Neural cell (in vitro differentiated cells): ENCODE measurements around the gene ZNF19.

Experiments used
- EZH2 ChIP-seq: fragments of 200-600, 300-800 bp; shearing (Covaris generic), sonication (generic); IDR thresholded peaks from 2 replicates; pipeline ENCODE4 v1.6.1; 2014; ENCODE audit warnings: antibody characterized with exemption, low read length, borderline replicate concordance, mild to moderate bottlenecking; ENCODE audit not compliant: insufficient read depth, poor library complexity, severe bottlenecking
- POLR2AphosphoS5 ChIP-seq: IDR thresholded peaks from 2 replicates; pipeline ENCODE4 v1.6.1; 2012
- RAD21 ChIP-seq: fragments of 450-650 bp; conservative IDR thresholded peaks from 2 replicates; pipeline ENCODE4 v1.6.1; 2014; ENCODE audit warnings: antibody characterized with exemption, mild to moderate bottlenecking, moderate library complexity
- SMC3 ChIP-seq: fragments of 450-650 bp; conservative IDR thresholded peaks from 2 replicates; pipeline ENCODE4 v1.6.1; 2014; ENCODE audit warnings: antibody characterized with exemption, mild to moderate bottlenecking, moderate library complexity; ENCODE audit not compliant: poor library complexity
- TF ChIP-seq, protein P1 (sequence below): fragments of 450-650 bp; IDR thresholded peaks from 2 replicates; pipeline ENCODE4 v1.5.1; 2014; ENCODE audit warnings: antibody characterized with exemption, mild to moderate bottlenecking, moderate library complexity; ENCODE audit not compliant: poor library complexity, severe bottlenecking
- TF ChIP-seq, protein P2 (sequence below): IDR thresholded peaks from 2 replicates; pipeline ENCODE4 v1.6.1; 2012; ENCODE audit warnings: borderline replicate concordance

DNA sequence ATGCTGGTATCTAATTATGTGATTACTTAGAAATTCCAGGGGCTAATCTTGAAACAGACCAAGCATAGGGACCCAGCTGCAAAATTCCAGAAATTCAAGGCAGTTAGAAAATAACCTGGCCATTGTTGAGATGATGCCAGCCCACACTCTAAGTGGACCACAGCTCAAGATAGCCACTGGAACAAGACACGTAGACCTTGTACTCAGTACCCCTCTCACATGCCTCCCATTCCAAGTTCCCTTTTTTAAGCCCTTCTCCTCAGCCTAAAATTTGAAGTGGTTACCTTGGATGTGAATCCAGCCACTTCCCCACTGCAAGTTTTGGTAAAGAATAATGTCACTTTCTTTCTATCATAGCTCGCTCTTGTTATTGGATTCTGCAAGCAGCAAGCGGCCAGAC lies 4.1 kb upstream of the ZNF19 start:
- TF ChIP-seq, protein P1, sequence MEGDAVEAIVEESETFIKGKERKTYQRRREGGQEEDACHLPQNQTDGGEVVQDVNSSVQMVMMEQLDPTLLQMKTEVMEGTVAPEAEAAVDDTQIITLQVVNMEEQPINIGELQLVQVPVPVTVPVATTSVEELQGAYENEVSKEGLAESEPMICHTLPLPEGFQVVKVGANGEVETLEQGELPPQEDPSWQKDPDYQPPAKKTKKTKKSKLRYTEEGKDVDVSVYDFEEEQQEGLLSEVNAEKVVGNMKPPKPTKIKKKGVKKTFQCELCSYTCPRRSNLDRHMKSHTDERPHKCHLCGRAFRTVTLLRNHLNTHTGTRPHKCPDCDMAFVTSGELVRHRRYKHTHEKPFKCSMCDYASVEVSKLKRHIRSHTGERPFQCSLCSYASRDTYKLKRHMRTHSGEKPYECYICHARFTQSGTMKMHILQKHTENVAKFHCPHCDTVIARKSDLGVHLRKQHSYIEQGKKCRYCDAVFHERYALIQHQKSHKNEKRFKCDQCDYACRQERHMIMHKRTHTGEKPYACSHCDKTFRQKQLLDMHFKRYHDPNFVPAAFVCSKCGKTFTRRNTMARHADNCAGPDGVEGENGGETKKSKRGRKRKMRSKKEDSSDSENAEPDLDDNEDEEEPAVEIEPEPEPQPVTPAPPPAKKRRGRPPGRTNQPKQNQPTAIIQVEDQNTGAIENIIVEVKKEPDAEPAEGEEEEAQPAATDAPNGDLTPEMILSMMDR = no peak
- TF ChIP-seq POLR2AphosphoS5 (no peak), EZH2 (no peak), RAD21 (no peak), SMC3 (no peak)
- TF ChIP-seq, protein P2, sequence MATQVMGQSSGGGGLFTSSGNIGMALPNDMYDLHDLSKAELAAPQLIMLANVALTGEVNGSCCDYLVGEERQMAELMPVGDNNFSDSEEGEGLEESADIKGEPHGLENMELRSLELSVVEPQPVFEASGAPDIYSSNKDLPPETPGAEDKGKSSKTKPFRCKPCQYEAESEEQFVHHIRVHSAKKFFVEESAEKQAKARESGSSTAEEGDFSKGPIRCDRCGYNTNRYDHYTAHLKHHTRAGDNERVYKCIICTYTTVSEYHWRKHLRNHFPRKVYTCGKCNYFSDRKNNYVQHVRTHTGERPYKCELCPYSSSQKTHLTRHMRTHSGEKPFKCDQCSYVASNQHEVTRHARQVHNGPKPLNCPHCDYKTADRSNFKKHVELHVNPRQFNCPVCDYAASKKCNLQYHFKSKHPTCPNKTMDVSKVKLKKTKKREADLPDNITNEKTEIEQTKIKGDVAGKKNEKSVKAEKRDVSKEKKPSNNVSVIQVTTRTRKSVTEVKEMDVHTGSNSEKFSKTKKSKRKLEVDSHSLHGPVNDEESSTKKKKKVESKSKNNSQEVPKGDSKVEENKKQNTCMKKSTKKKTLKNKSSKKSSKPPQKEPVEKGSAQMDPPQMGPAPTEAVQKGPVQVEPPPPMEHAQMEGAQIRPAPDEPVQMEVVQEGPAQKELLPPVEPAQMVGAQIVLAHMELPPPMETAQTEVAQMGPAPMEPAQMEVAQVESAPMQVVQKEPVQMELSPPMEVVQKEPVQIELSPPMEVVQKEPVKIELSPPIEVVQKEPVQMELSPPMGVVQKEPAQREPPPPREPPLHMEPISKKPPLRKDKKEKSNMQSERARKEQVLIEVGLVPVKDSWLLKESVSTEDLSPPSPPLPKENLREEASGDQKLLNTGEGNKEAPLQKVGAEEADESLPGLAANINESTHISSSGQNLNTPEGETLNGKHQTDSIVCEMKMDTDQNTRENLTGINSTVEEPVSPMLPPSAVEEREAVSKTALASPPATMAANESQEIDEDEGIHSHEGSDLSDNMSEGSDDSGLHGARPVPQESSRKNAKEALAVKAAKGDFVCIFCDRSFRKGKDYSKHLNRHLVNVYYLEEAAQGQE = no peak
